ENCODE measurements around the gene MYL6B. TPM values are rescaled to one million over a fixed set of nuclear protein-coding genes. Genes with fewer than 3 reads are reported as not detected.

MYL6B gene
- total and polyA plus RNA-seq, 12 donors = 31.9 to 64.0 (median 49.9) TPM

GRCh38 chr12:56172839-56173238 lies 20.5 kb downstream of the MYL6B start:
- H3K36me3 ChIP-seq = peaks cover 6 to 100% (median 91%) of the 10 kb centered on the region in 9 donors
- H3K27ac ChIP-seq = no peak overlapping the region
- 88% methylated on average over 7 of the region's 7 CpGs for WGBS, 2 donors
- H3K4me3 ChIP-seq = no peak overlapping the region
- TF ChIP-seq, protein P1, sequence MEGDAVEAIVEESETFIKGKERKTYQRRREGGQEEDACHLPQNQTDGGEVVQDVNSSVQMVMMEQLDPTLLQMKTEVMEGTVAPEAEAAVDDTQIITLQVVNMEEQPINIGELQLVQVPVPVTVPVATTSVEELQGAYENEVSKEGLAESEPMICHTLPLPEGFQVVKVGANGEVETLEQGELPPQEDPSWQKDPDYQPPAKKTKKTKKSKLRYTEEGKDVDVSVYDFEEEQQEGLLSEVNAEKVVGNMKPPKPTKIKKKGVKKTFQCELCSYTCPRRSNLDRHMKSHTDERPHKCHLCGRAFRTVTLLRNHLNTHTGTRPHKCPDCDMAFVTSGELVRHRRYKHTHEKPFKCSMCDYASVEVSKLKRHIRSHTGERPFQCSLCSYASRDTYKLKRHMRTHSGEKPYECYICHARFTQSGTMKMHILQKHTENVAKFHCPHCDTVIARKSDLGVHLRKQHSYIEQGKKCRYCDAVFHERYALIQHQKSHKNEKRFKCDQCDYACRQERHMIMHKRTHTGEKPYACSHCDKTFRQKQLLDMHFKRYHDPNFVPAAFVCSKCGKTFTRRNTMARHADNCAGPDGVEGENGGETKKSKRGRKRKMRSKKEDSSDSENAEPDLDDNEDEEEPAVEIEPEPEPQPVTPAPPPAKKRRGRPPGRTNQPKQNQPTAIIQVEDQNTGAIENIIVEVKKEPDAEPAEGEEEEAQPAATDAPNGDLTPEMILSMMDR (IDR thresholded peaks at IDR 0.05) = no peak
- no peak for DNase-seq
- H3K27me3 ChIP-seq = no peaks in the 10 kb centered on the region
- ATAC-seq = no peak
- H3K4me1 ChIP-seq = no peaks in the 10 kb centered on the region
- intact Hi-C loops (cut with DNase I) = no loop called here
- no peaks in the 10 kb centered on the region for H3K9me3 ChIP-seq

DNA sequence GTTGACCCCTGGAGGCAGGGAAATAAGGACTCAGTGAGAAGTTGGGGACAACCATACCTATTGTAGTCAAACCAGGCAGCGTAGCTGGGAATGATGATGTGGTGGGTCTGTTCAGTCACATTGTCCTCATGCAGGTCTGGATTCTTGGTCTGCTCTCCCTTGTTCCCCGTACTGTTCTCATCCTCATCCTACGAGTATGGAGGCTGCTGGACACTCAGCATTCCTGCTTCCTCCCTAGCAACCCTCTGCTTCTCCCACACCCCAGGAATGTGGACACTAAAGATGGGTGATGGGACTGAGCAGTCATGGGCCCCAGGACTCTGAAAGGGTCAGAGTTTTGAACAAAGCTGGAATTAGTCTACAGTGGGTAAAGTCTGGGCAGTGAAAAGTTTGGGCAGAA lies 26.0 kb downstream of the MYL6B start:
- Histone ChIP-seq H3K27ac (no peak overlapping the region), H3K27me3 (no peaks in the 10 kb centered on the region), H3K36me3 (peaks cover 0 to 100% (median 93%) of the 10 kb centered on the region in 9 donors), H3K4me3 (no peak overlapping the region), H3K9me3 (no peaks in the 10 kb centered on the region), H3K4me1 (no peaks in the 10 kb centered on the region)
- TF ChIP-seq, protein P1 (IDR thresholded peaks at IDR 0.05) = no peak
- ATAC-seq = peak in 1 of 8 donors; percentile 22
- intact Hi-C loops (cut with DNase I) = no loop called here
- WGBS, 2 donors = 85 to 92% methylated on average over 3 of the region's 3 CpGs
- DNase-seq = no peak

DNA sequence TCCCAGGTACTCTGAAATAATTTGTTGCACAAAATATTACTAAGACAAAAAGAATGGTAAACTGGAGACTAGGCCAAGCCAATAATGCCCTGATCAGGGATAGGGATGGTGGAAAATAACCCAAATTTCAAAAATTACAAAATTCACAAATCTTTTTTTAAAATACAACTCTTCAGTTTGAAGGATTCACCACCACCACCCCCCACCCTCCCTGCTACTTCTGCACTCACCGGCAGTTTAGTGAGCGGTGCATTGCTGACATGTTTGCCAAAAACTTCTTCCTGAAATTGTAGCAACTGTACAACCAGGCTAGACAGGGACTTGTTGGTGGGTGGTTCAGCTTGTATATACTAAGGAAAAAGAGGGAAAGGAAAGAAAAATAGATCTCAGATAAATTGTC lies 34.6 kb downstream of the MYL6B start:
- no peak for ATAC-seq
- no peak for DNase-seq
- Histone ChIP-seq H3K36me3 (peaks cover 0 to 54% (median 37%) of the 10 kb centered on the region in 9 donors), H3K27me3 (no peaks in the 10 kb centered on the region), H3K9me3 (no peaks in the 10 kb centered on the region), H3K4me1 (peaks cover 6 to 34% (median 27%) of the 10 kb centered on the region in 9 donors), H3K4me3 (peak overlapping the region in 1 of 10 donors; percentile 8), H3K27ac (peak overlapping the region in 1 of 10 donors; percentile 95)
- intact Hi-C loops (cut with DNase I) = loop anchor here in 3 of 10 donors (5.0 to 10.0 kb wide), 4 partner anchors 35 to 142 kb away; partner anchors contain the start of genes ESYT1 (in 1 of the 3), NABP2 (in 1 of the 3), RNF41 (in 1 of the 3) and RPS26 (in 1 of the 3)
- 37 to 39% methylated on average over 2 of the region's 2 CpGs for WGBS, 2 donors
- TF ChIP-seq, protein P1 (IDR thresholded peaks at IDR 0.05) = no peak

GRCh38 chr12:56188131-56188777 lies 35.9 kb downstream of the MYL6B start:
- DNase-seq = no peak
- TF ChIP-seq, protein P1 (IDR thresholded peaks at IDR 0.05) = no peak
- peaks cover 6 to 37% (median 27%) of the 10 kb centered on the region in 9 donors for H3K4me1 ChIP-seq
- no peaks in the 10 kb centered on the region for H3K27me3 ChIP-seq
- WGBS, 2 donors = 15 to 19% methylated on average over 10 of the region's 10 CpGs
- intact Hi-C loops (cut with DNase I) = loop anchor here in 8 of 10 donors (1.0 to 10.0 kb wide), 11 partner anchors 27 to 143 kb away; partner anchors contain the start of genes ESYT1 (in 2 of the 8), ZC3H10 (in 2 of the 8), MYL6B (in 1 of the 8) and NABP2 (in 1 of the 8)
- peak overlapping the region; percentile 61 to 92 (median 86) for H3K4me3 ChIP-seq
- no peak for ATAC-seq
- no peaks in the 10 kb centered on the region for H3K9me3 ChIP-seq
- peak overlapping the region in 9 of 10 donors; percentile 80 to 95 (median 92) for H3K27ac ChIP-seq
- H3K36me3 ChIP-seq = peaks cover 0 to 41% (median 27%) of the 10 kb centered on the region in 9 donors

All from heart right ventricle (tissue), 16 donors.